CD4-positive, alpha-beta T cell treated with Interleukin-10 for 1 hour (primary cell): ENCODE measurements around the gene TM4SF5.
"Not testable (repeated sequence)": the region's sequence is repeated elsewhere in the genome, so short reads cannot be mapped to it uniquely, and the experiment has no call there.

Source experiments
- DNase-seq: peaks from one replicate; pipeline ENCODE4 v3.0.0-alpha.2; 2020

TM4SF5 gene

GRCh38 chr17:4795168-4795567 lies 23.5 kb downstream of the TM4SF5 start:
- DNase-seq: no peak

- no peak for DNase-seq
Measured at GRCh38 chr17:4796552-4796920, 24.9 kb downstream of the TM4SF5 start.

GRCh38 chr17:4800462-4801196 lies 28.9 kb downstream of the TM4SF5 start:
- no peak for DNase-seq

GRCh38 chr17:4802228-4802627 lies 30.5 kb downstream of the TM4SF5 start, which contains the start of gene C17orf114:
Gene C17orf114 (minus strand): TSS chr17:4802328.
- no peak for DNase-seq

GRCh38 chr17:4806456-4806776 lies 34.7 kb downstream of the TM4SF5 start:
- DNase-seq: no peak

- peak; percentile 89 for DNase-seq
Measured at GRCh38 chr17:4806777-4807604, 35.3 kb downstream of the TM4SF5 start, which contains the start of gene PLD2. Gene PLD2 (plus strand): TSS chr17:4807152. CDS start chr17:4807773, 621 bp downstream.

- no peak for DNase-seq
Measured at GRCh38 chr17:4807605-4808377, 36.1 kb downstream of the TM4SF5 start.

GRCh38 chr17:4808378-4808767 lies 36.7 kb downstream of the TM4SF5 start:
- no peak for DNase-seq

- no peak for DNase-seq
Measured at GRCh38 chr17:4810696-4811290, 39.1 kb downstream of the TM4SF5 start.

GRCh38 chr17:4811471-4811870 lies 39.8 kb downstream of the TM4SF5 start:
- no peak for DNase-seq

GRCh38 chr17:4812690-4813089 lies 41.0 kb downstream of the TM4SF5 start:
- DNase-seq: no peak

- DNase-seq: no peak
Measured at GRCh38 chr17:4815043-4815675, 43.5 kb downstream of the TM4SF5 start.

GRCh38 chr17:4816826-4817225 lies 45.1 kb downstream of the TM4SF5 start:
- no peak for DNase-seq

- no peak for DNase-seq
Measured at GRCh38 chr17:4818276-4818675, 46.6 kb downstream of the TM4SF5 start.

- DNase-seq: no peak
Measured at GRCh38 chr17:4822835-4823234, 51.1 kb downstream of the TM4SF5 start.

- DNase-seq: no peak
Measured at GRCh38 chr17:4823373-4824089, 51.8 kb downstream of the TM4SF5 start.

- DNase-seq: no peak
Measured at GRCh38 chr17:4827399-4827798, 55.7 kb downstream of the TM4SF5 start.

GRCh38 chr17:4832829-4833177 lies 61.1 kb downstream of the TM4SF5 start:
- DNase-seq: not testable (repeated sequence)
